Smooth muscle cell (in vitro differentiated cells): Measurements from ENCODE around the gene ZNF83. TPM values are rescaled to one million over a fixed set of nuclear protein-coding genes. Genes with fewer than 3 reads are reported as not detected.
"Not testable (repeated sequence)": the region's sequence is repeated elsewhere in the genome, so short reads cannot be mapped to it uniquely, and the experiment has no call there.

ENCODE experiments used
- DNase-seq: peaks from one replicate; lab custom pipeline; 2025; ENCODE audit not compliant: unreplicated experiment; lab: John Stamatoyannopoulos, UW
- H2AFZ ChIP-seq: fragments of 200-600 bp; sonication (generic); 2 replicates; pipeline ENCODE4 v1.6.0; 2016; ENCODE audit warnings: antibody characterized with exemption, low read depth, mild to moderate bottlenecking
- H3F3A ChIP-seq: fragments of 200-600 bp; sonication (generic); 2 replicates; pipeline ENCODE4 v1.6.0; 2017; ENCODE audit warnings: antibody characterized with exemption, low read depth
- H3K27ac ChIP-seq: fragments of 200-600 bp; sonication (generic); 2 replicates; pipeline ENCODE4 v1.5.1; 2016; ENCODE audit warnings: low read depth, mild to moderate bottlenecking
- H3K27me3 ChIP-seq: fragments of 200-600 bp; sonication (generic); 2 replicates; pipeline ENCODE4 v1.6.1; 2016; ENCODE audit warnings: low read depth, mild to moderate bottlenecking
- H3K36me3 ChIP-seq: fragments of 200-600 bp; sonication (generic); 2 replicates; pipeline ENCODE4 v1.5.1; 2016; ENCODE audit warnings: low read depth
- H3K4me1 ChIP-seq: fragments of 200-600 bp; sonication (generic); 2 replicates; pipeline ENCODE4 v1.5.1; 2016; ENCODE audit warnings: low read depth
- H3K4me2 ChIP-seq: fragments of 200-600 bp; sonication (generic); 2 replicates; pipeline ENCODE4 v1.6.0; 2016; ENCODE audit warnings: mild to moderate bottlenecking
- H3K4me3 ChIP-seq: fragments of 200-600 bp; sonication (generic); 2 replicates; pipeline ENCODE4 v1.5.1; 2016; ENCODE audit warnings: mild to moderate bottlenecking
- H3K79me2 ChIP-seq: fragments of 200-600 bp; sonication (generic); 2 replicates; pipeline ENCODE4 v1.6.0; 2016; ENCODE audit warnings: low read depth, mild to moderate bottlenecking
- H3K9ac ChIP-seq: fragments of 200-600 bp; sonication (generic); 2 replicates; pipeline ENCODE4 v1.6.0; 2016; ENCODE audit warnings: low read depth
- H3K9me3 ChIP-seq: fragments of 200-600 bp; sonication (generic); replicated peaks from 2 replicates; pipeline ENCODE4 v1.5.1; 2016; ENCODE audit warnings: low read depth
- H4K20me1 ChIP-seq: fragments of 200-600 bp; sonication (generic); 2 replicates; pipeline ENCODE4 v1.6.0; 2016; ENCODE audit warnings: low read depth
- CTCF ChIP-seq: fragments of 200-600 bp; sonication (generic); IDR thresholded peaks from 2 replicates; pipeline ENCODE4 v1.5.1; 2017; ENCODE audit warnings: borderline replicate concordance, mild to moderate bottlenecking, antibody characterized with exemption; ENCODE audit not compliant: insufficient read depth, poor library complexity, severe bottlenecking
- whole genome bisulfite sequencing: methylation state at CpG from one replicate; pipeline ENCODE4 v1.1.7; 2016; ENCODE audit warnings: low lambda C conversion rate; 5-methylcytosine and 5-hydroxymethylcytosine counted together
- polyA plus RNA-seq: library from polyadenylated mRNA; unstranded; fragments of >200 nt; fragmentation: Nextera tagmentation; extraction: Ambion mirVana; gene quantifications from 2 replicates; pipeline ENCODE4 v1.2.1, GENCODE V29; 2016
- total RNA-seq: library from RNA; depleted of rRNA; stranded (reverse); fragments of >200 nt; gene quantifications from 2 replicates; pipeline ENCODE4 v1.2.3, GENCODE V29; 2014

ZNF83 gene
- total and polyA plus RNA-seq, 2 experiments from 2014 or later, result 20.6 to 60.0 TPM

DNA sequence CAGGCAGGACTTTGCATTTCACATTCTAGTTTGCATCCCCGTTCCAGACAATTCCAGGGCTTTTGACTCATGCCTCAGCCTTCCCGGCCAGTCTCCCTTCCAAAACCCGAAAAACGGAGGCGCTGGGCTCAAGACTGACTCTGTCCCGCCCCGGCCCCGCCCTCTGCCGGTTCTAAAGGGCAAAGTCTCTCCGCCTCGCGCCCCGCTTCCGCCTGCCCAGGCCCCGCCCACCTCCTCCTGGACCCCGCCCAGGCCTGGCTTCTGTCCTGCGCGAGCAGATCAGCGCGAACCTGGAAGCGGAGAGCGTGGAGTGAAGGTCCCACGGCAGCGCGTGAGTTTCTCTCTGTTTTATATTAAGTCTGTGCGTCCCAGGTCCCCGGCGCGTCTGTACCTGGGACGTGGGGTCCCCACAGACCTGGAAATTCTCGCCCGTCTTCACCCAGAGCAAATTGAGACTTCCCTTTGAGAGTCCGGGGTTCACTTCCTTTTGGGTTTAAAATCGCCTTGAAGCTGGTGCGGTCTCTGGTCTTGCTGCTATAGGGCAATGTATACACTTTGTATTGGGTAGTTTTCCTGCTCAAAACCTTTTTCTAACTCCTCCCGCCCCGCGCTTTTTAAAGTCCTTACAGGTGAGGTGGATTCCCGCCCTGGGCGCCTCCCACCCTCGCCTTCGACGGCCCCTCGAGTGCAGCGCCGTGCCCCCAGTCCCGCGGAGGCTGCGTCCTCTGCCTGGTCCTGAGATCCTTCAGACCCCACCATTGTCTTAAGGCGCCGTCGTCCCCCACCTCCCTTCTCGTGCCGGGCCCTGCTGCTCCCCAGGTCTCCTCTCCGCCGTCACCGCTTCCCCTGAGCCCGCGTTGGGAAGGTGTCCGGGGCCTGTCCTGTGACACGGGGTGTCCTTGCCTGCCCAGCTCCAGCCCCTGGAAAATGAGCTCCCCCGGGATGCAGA is 36.9 kb downstream of the ZNF83 start:
- Histone ChIP-seq H3K36me3 (peaks cover 7% of the 10 kb centered on the region), H3K9me3 (no peaks in the 10 kb centered on the region), H2AFZ (no peak overlapping the region), H3K4me3 (peak overlapping the region; percentile 74), H3K9ac (peak overlapping the region; percentile 54), H3F3A (peaks cover 11% of the 10 kb centered on the region), H3K79me2 (peaks cover 17% of the 10 kb centered on the region), H3K27me3 (no peaks in the 10 kb centered on the region), H3K27ac (peak overlapping the region; percentile 75), H3K4me1 (peaks cover 12% of the 10 kb centered on the region), H4K20me1 (peaks cover 10% of the 10 kb centered on the region), H3K4me2 (peak overlapping the region; percentile 94)
- 1% methylated on average over 61 of the region's 62 CpGs for WGBS
- peak; percentile 87 for DNase-seq
- TF ChIP-seq CTCF, result peak; percentile 30

DNA sequence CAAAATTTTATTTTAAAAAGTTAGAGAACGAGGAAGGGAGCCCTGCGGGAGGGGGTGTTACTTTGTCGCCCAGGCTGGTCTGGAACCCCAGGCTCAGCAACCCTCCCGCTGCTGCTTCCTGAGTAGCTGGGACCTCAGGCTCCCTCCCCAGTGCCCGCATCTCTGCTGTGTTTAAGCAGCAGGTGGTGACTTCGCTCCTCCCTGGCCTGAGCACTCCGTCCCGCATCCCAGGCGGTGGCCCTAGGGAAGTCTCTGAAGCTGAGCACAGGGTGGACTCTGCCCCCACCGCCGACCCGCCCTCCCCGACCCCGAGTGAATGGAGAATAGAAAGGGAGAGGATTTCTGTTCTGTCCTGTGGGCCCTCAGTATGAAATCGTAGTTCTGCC is 37.5 kb downstream of the ZNF83 start:
- Histone ChIP-seq H3K4me1 (peaks cover 12% of the 10 kb centered on the region), H3K4me3 (peak overlapping the region; percentile 74)
- no peak for TF ChIP-seq CTCF

GRCh38 chr19:52599241-52599640 is 38.9 kb downstream of the ZNF83 start:
- Histone ChIP-seq H3K27me3 (no peaks in the 10 kb centered on the region), H3K9me3 (no peaks in the 10 kb centered on the region), H3K4me3 (no peak overlapping the region), H4K20me1 (peaks cover 3% of the 10 kb centered on the region), H3K36me3 (peaks cover 8% of the 10 kb centered on the region), H2AFZ (no peak overlapping the region), H3F3A (peaks cover 11% of the 10 kb centered on the region), H3K27ac (no peak overlapping the region), H3K9ac (no peak overlapping the region), H3K4me1 (peaks cover 12% of the 10 kb centered on the region), H3K4me2 (no peak overlapping the region), H3K79me2 (peaks cover 10% of the 10 kb centered on the region)
- no peak for DNase-seq
- TF ChIP-seq CTCF, result no peak
- WGBS, result 70% methylated on average over 3 of the region's 3 CpGs

More for the DNA sequence above, 37.5 kb downstream of the ZNF83 start:
- no peak for DNase-seq
- Histone ChIP-seq H3K36me3 (peaks cover 8% of the 10 kb centered on the region), H3K9me3 (no peaks in the 10 kb centered on the region), H3K9ac (peak overlapping the region; percentile 27), H3K27me3 (no peaks in the 10 kb centered on the region), H4K20me1 (peaks cover 10% of the 10 kb centered on the region), H3F3A (peaks cover 11% of the 10 kb centered on the region), H2AFZ (no peak overlapping the region), H3K4me2 (peak overlapping the region; percentile 94), H3K27ac (peak overlapping the region; percentile 75), H3K79me2 (peaks cover 17% of the 10 kb centered on the region)
- 13% methylated on average over 15 of the region's 15 CpGs for WGBS

DNA sequence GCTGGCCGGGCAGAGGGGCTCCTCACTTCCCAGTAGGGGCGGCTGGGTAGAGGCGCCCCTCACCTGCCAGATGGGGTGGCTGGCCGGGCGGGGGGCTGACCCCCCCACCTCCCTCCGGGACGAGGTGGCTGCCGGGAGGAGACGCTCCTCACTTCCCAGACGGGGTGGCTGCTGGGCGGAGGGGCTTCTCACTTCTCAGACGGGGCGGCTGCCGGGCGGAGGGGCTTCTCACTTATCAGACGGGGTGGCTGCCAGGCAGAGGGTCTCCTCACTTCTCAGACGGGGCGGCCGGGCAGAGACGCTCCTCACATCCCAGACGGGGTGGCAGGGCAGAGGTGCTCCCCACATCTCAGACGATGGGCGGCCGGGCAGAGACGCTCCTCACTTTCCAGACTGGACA is 44.7 kb downstream of the ZNF83 start:
- not testable (repeated sequence) for H3K9ac ChIP-seq, H3K36me3 ChIP-seq, H3K27ac ChIP-seq, H3K79me2 ChIP-seq, H4K20me1 ChIP-seq, H3F3A ChIP-seq, H3K4me2 ChIP-seq, DNase-seq, H2AFZ ChIP-seq, H3K9me3 ChIP-seq, H3K4me1 ChIP-seq, H3K4me3 ChIP-seq, H3K27me3 ChIP-seq
- WGBS, result no CpG with 5 or more reads among the region's 25 CpGs
